Activated CD8-positive, alpha-beta memory T cell treated with anti-CD3 and anti-CD28 coated beads, Interleukin-2, amount 50 U/mL, for 4 hours (primary cell): ENCODE results near the gene DIP2C.
"Not testable (repeated sequence)": the region's sequence is repeated elsewhere in the genome, so short reads cannot be mapped to it uniquely, and the experiment has no call there.

Experiments used
- DNase-seq: peaks from one replicate; pipeline ENCODE4 v3.0.0-alpha.2; 2020

The DIP2C gene

DNA sequence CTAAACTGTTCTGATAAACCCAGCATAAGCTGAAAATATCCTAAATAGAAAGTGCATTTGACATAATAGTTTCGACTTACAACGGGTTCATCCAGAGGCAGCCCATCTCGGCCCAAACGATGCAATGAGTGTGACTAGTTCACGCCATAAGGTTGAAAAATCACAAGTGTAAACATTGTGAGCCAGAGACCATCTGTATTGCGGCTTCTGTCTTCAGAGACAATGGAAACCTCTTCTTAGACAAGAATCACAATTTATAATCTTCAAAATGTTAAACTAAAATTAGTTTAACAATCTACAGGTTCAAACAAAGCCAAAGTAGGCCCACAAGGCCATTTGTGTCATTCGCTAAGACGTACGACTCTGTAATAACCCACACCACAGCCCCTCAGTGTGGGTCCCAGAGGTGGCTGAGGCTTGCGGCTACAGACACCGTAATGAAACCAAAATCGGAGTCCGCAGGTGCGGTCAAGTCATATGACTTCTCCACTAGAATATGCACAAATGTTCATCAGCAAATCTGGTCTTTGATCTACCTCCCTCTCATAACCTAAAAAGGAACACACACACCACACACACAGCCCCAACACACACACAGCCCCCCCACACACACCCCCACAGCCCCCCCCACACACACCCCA is 81.8 kb downstream of the DIP2C start:
- no peak for DNase-seq

DNA sequence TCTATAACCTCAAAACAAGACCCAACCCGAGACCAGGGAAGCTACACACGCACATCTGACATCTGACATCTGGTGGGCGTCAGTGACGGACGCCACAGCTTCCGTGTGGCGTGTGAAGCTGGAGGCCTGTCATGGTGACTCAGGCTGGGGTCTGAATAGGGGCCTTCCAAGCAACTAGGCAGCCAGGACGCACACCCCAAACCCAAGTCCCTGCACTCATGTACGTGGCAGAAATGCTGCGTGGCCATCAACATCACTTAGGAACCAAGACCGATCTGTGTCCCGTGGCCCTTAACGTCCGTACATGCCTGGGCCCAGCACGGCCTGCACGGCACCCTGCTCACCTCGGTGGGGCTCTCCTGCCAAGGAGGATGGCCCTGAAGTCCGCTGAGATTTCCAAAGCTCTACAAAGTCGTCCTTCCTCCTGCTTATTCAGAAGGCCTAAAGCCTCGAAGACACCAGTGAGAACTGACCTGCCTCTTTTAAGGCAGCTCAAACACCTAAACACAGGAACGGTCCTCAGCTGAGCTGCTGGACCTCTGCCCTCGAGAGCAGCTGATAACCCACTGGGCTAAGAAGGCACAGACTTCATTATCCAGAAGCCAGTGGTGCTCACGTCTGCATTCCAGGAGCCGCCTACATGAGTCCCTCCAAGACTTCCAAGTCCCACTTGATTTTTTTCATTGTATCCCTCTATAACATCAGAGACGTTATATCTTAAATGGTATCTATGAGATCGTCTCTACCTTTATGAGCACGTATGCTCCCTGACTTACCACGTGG is 82.5 kb downstream of the DIP2C start:
- DNase-seq, result no peak

GRCh38 chr10:605632-606325 is 83.7 kb downstream of the DIP2C start:
- DNase-seq, result no peak

GRCh38 chr10:604716-605631 is 84.5 kb downstream of the DIP2C start:
- no peak for DNase-seq

- no peak for DNase-seq
Measured at GRCh38 chr10:603745-604144, 85.7 kb downstream of the DIP2C start.

DNA sequence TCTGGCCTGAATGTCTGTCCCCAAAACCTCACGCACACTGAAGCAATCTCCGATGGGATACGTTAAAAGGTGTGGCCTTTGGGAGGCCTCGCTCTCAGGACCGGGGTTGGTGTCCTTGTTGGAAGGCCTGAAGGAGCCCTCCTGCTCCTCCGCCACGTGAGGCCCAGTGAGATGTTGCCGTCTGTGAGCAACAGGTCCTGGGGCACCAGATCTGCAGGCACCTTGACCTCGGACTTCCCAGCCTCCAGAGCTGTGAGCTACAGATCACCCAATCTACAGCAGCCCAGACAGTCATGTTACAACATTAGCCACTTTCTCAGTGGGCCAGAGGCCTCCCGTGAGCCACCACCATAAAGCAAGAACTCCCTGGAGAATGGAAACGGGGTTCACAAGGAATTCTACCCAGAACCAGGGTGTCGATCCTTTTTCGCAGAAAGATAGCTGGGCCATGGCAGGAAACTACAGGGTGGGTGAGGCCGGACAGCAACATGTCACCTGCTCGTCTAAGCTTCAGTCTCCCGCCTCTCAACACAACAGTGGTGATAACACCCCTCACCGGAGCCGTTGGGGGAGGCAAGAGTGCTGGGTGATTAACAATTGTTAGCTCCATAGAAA is 87.0 kb downstream of the DIP2C start:
- no peak for DNase-seq

DNA sequence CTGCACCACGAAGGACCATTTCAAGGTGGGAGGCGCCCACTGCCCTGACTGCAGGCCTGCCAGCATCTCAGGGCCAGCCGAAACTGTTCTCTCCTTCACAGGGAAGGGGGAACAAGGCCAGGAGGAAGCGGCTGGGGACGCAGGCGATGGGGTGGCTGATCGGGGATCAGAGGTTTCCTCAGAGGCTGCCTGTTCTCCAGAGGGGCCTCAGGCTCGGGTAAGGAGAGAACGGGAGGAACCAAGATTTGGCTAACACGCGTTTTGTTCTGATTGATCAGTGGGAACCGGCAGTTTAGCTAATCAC is 87.9 kb downstream of the DIP2C start:
- DNase-seq, result no peak

GRCh38 chr10:600876-601659 is 88.4 kb downstream of the DIP2C start:
- DNase-seq, result no peak

GRCh38 chr10:600234-600633 is 89.2 kb downstream of the DIP2C start:
- DNase-seq, result no peak

DNA sequence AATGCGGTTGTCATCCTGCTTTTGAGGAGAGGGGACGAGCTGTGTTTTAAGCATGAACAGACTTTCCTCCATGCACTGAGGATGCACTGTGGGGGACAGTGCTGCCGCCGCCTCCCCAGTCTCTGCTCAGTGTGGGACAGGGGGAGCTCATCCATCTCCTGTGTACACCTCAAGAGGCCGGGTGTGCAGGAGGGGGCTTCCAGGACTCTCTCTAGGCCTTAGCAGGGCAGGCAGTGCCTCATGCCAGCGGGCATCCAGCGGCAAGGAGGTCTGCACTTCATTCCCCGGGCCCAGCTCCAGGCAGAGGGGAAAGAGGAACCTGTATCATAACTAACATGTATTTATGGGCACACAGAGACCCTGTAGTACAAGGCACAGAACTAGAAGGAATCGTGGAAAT is 89.7 kb downstream of the DIP2C start:
- no peak for DNase-seq

DNA sequence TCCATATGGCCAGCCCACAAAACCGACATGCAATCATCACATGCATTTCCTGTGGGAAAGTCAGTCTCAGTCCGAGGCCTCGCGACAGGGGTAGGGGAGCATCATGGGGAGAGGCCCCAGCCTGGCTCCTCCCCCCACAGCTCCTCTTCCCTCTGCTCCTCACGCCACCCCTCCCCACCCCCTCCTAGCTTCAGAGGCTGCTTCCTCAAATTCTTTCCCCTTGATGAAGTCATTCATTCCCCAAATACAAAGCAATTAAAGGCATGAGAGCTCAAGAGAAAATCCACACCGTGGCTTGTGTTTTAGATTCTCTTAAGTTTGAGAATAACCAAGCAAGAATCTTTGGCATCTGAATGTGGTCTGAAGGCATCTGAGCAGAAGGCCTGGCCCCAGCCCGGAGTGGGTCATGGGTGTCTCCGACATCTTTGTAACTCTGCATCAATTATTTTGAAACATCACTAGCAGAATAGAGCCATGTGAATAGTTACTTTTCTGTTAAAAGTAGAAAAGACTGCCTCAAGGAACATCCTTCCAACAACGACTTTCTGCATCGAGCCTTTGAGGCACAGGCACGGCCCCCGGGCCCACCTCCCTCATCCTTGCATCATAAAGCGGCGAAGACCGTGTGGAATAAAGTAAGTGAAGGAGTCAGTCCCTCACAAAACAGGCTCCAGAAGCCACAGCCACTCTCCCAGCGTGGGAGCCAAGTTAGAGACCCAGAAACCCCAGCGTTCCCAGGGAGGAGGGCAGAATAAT is 90.9 kb downstream of the DIP2C start:
- DNase-seq, result no peak

DNA sequence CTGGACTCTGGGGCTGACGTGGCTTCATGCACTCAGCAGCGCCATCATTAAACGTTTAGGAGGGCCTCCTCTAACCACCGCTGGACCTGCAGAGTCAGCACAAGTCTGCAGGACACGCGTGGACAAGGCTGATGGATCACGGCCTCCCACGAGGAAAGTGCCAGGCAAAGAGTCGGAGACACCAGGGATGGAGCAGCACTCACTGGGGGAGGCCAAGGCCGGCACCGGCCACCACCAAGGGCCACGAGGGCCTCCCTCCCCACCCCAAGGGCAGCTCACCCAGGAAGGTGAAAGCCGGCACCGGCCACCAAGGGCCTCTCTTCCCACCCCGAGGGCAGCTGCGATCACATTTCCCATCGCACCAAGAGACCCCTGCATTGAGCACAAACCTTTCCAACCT is 91.5 kb downstream of the DIP2C start:
- DNase-seq, result no peak

DNA sequence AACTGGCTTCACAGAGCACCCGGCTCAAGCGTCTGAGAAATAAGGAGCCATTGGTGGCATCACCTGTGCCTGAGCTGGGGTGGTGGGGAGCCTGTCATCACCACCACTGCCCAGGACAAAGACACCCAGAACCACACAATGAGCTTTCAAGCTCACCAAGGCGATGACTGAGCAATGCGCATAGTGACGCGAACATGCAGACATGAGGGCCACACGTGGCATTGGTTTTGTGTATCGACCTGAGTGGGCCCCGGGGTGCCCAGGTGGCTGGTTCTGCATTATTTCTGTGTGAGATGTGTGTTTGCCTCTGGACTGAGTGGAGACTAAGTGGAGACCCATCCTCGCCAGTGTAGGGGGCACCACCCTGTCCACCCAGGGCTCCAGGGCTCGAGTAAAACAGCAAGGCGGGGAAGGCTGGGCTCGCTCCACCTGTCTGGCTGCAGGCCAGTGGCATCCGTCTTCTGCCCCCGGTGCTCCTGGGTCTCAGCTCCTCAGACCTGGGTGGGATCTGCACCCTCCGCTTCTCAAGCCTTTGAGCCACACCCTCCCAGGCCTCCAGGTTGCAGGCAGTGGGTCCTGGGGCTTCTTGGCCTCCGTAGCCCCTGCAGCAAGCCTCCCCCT is 92.6 kb downstream of the DIP2C start:
- DNase-seq, result no peak

- DNase-seq, result not testable (repeated sequence)
Measured at GRCh38 chr10:596131-596530, 93.3 kb downstream of the DIP2C start.

GRCh38 chr10:595473-595872 is 94.0 kb downstream of the DIP2C start:
- no peak for DNase-seq

GRCh38 chr10:594584-595270 is 94.7 kb downstream of the DIP2C start:
- no peak for DNase-seq

DNA sequence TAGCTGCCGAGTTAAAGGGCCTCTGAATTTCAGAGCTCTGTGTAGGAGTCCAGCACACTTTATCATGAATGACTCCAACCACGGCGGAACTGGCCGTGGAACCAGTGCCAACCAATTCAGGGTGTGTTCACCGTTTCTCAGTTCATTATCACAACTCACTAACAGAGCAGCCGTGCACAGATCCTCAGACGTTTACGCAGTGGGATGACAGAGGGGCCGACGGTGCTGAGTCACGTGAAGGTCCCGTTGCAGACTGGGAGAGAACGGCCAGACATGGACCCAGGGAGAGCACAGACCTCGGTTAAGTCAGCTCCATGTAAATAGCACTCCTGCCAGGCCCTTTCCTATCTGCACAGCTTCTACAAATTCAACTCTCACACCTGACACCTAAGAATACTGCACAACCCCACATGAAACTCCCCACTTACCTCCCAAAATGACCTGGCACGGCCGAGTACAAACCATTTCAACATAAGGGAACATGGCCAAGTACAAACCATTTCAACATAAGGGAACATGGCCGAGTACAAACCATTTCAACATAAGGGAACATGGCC is 95.5 kb downstream of the DIP2C start:
- DNase-seq, result no peak

DNA sequence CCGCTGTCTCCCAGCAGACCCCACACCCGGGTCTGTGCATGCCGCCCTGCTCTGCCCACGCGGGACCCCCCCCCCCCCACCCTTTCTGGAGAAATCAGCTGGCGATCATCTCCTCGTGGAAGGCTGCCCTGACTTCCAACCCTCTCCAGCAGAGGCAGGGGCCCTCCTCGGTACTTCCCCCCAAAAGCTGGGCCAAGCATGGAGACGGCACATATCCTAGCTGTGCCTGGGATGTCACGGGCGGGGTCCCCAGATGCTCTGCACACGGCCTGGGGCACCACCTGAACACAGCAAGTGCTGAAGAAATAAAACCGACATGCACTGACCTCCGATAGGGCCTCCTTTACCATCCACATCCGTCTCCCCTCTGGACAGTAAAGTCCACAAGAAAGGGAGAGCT is 96.0 kb downstream of the DIP2C start:
- no peak for DNase-seq

DNA sequence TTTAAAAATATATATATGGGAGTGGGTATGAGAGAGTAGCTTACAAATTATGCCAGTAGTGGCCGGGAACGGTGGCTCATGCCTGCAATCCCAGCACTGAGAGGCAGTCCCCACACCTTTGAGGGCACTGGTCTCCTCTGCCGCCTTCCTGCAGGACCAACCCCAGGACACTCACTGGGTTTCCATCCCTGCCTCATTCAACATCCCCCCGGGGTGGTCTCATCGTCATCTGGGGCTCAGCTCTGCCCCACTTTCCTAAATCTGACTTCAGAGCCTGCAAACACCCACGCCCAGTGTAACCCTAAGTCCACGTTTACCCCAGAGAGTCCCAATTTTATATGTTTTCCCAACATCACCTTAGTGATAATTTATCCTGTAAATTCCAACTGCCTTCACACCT is 96.5 kb downstream of the DIP2C start:
- DNase-seq, result no peak

GRCh38 chr10:591646-592045 is 97.8 kb downstream of the DIP2C start:
- no peak for DNase-seq
